ENCODE data around the gene PODNL1.

DNA sequence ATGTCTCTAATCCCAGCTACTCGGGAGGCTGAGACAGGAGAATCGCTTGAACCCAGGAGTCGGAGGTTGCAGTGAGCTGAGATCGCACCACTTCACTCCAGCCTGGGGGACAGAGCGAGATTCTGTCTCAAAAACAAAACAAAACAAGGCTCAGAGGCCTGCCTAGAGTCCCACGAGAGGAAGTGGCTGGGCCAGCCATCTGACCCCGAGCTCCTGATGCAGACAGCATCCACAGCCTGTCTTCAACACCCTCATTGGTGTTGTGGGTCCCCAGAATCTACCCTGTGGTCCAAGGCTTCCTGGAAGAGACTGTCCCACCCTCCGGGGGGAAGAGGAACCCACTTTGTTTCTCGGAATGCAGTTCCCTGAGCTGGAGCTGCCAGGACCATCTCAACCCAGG lies 43.2 kb upstream of the PODNL1 start:
- TF ChIP-seq POLR2A (IDR thresholded peaks at IDR 0.05; ENCODE audit: low read depth, low read length) (no peak), TAF1 (IDR thresholded peaks at IDR 0.05; ENCODE audit: borderline replicate concordance, low read depth, low read length) (no peak)
